GM18511 (cell line): ENCODE results near the gene GPRASP1.
"Not testable (repeated sequence)": the region's sequence is repeated elsewhere in the genome, so short reads cannot be mapped to it uniquely, and the experiment has no call there.

Experiments used
- ATAC-seq: cut with Tn5 transposase; IDR thresholded peaks from one replicate; pipeline ENCODE4 v1.9.1; 2021; ENCODE audit warnings: mild to moderate bottlenecking, moderate library complexity; ENCODE audit not compliant: unreplicated experiment

Gene GPRASP1, protein sequence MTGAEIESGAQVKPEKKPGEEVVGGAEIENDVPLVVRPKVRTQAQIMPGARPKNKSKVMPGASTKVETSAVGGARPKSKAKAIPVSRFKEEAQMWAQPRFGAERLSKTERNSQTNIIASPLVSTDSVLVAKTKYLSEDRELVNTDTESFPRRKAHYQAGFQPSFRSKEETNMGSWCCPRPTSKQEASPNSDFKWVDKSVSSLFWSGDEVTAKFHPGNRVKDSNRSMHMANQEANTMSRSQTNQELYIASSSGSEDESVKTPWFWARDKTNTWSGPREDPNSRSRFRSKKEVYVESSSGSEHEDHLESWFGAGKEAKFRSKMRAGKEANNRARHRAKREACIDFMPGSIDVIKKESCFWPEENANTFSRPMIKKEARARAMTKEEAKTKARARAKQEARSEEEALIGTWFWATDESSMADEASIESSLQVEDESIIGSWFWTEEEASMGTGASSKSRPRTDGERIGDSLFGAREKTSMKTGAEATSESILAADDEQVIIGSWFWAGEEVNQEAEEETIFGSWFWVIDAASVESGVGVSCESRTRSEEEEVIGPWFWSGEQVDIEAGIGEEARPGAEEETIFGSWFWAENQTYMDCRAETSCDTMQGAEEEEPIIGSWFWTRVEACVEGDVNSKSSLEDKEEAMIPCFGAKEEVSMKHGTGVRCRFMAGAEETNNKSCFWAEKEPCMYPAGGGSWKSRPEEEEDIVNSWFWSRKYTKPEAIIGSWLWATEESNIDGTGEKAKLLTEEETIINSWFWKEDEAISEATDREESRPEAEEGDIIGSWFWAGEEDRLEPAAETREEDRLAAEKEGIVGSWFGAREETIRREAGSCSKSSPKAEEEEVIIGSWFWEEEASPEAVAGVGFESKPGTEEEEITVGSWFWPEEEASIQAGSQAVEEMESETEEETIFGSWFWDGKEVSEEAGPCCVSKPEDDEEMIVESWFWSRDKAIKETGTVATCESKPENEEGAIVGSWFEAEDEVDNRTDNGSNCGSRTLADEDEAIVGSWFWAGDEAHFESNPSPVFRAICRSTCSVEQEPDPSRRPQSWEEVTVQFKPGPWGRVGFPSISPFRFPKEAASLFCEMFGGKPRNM (N-terminal part only)

GRCh38 chrX:102651242-102652011, at the start of gene GPRASP1:
Gene GPRASP1, plus strand, starts transcription at chrX:102651483. Its CDS starts 2,431 bp downstream, at chrX:102653914.
- peak; percentile 53 for ATAC-seq

- ATAC-seq = no peak
Measured at GRCh38 chrX:102604327-102604726, 47.0 kb upstream of the GPRASP1 start.

DNA sequence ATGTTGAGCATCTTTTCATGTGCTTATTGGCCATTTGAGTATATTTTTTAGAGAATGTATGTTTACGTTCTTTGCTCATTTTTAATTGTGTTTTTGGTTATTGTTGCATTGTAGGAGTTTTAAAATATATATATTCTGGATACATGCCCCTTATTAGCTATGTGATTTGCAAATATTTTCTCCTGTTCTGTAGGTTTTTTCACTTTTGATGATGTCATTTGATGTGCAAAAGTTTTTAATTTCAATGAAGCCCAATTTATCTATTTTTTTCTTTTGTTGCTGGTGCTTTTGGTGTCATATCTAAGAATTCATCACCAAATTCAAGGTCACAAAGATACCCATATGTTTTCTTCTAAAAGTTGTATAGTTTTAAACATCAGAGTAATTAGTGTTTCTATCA, 45.2 kb upstream of the GPRASP1 start:
- no peak for ATAC-seq

DNA sequence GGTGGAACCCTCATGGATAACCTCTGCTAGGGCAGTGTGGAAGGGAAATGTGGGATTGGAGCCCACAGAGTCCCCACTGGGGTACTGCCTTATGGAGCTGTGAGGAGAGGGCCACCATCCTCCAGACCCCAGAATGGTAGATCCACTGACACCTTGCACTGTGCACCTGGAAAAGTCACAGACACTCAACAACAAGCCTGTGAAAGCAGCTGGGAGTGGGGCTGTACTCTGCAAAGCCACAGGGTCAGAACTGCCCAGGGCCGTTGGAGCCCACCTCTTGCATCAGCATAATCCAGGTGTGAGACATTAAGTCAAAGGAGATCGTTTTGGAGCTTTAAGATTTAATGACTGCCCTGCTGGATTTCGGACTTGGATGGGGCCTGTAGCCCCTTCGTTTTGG, 40.4 kb upstream of the GPRASP1 start:
- no peak for ATAC-seq

DNA sequence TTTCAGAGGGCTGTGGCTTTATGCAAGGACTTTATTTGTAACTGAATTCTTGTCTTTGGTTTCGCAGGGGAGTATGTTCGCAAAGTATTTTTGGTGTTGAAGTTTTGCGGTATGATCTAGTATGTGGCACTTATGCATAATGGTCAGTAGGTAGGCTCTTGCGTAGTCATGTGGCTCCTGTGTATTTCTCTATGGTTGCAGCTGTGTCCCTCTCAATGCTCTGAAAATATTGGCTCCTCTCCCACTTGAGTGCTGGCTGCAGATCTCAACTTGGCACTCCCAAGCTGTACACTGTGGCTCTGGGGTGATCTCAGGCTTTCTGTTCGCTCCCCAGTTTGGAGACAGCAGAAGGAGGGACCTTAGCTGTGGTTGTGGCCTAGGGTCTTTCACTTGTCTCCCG, 27.2 kb upstream of the GPRASP1 start:
- ATAC-seq = no peak

GRCh38 chrX:102627640-102628039, 23.6 kb upstream of the GPRASP1 start:
- no peak for ATAC-seq

- no peak for ATAC-seq
Measured at GRCh38 chrX:102637561-102637960, 13.7 kb upstream of the GPRASP1 start.

- ATAC-seq = no peak
Measured at GRCh38 chrX:102650903-102651241, 411 bp upstream of the GPRASP1 start.

- ATAC-seq = peak; percentile 79
Measured at GRCh38 chrX:102652031-102652688, 877 bp downstream of the GPRASP1 start.

GRCh38 chrX:102654696-102655095, 3.4 kb downstream of the GPRASP1 start:
- ATAC-seq = no peak

GRCh38 chrX:102658556-102658955, 7.3 kb downstream of the GPRASP1 start:
- no peak for ATAC-seq

- no peak for ATAC-seq
Measured at GRCh38 chrX:102659790-102660757, 8.8 kb downstream of the GPRASP1 start.

DNA sequence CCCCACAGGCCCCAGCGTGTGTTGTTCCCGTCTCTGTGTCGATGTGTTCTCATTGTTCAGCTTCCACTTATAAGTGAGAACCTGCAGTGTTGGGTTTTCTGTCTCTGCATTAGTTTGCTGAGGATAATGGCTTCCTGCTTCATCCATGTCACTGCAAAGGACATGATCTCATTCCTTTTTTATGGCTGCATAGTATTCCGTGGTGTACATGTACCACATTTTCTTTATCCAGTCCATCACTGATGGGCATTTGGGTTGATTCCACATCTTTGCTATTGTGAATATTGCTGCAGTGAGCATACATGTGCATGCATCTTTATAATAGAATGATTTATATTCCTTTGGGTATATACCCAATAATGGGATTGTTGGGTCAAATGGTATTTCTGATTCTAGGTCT, 12.5 kb downstream of the GPRASP1 start:
- not testable (repeated sequence) for ATAC-seq

- ATAC-seq = not testable (repeated sequence)
Measured at GRCh38 chrX:102667034-102667433, 15.8 kb downstream of the GPRASP1 start.

DNA sequence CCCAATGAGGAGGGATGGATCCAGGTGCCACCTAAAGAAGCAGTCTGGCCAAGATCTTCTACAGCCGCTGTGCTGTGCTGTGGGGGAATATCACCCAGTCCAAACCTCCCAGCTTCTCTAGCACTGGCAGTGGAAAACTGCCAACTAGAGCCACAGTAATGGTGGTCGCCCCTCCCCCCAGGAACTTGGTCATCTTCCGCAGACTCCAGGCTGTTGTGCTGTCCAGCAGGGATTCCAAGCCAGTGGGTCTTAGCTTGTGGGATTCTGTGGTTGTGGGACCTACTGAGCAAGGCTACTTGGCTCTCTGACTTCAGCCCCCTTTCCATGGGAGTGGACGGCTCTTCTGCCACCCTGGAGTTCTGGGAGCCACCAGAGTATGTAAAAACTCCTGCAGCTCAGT, 18.2 kb downstream of the GPRASP1 start:
- no peak for ATAC-seq

DNA sequence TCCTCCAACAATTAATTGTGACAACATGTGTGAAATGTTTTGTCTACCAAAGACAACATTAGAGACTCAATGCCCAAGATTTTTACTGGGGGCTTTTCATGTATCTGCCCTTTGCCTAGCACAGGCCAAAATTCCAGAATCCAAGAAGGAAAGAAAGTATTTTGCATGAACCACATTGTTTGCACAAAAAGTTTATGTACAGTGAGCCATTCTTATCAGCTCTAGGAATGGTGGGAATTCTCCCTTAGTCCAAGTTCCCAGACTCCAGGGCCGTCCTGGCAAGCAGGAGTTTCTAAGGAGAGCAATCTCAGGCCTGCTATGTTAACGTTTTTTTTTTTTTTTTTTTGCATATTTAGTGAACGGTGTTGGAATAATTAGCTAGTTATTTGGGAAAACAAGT, 21.6 kb downstream of the GPRASP1 start:
- no peak for ATAC-seq

GRCh38 chrX:102677479-102677878, 26.2 kb downstream of the GPRASP1 start:
- ATAC-seq = not testable (repeated sequence)

DNA sequence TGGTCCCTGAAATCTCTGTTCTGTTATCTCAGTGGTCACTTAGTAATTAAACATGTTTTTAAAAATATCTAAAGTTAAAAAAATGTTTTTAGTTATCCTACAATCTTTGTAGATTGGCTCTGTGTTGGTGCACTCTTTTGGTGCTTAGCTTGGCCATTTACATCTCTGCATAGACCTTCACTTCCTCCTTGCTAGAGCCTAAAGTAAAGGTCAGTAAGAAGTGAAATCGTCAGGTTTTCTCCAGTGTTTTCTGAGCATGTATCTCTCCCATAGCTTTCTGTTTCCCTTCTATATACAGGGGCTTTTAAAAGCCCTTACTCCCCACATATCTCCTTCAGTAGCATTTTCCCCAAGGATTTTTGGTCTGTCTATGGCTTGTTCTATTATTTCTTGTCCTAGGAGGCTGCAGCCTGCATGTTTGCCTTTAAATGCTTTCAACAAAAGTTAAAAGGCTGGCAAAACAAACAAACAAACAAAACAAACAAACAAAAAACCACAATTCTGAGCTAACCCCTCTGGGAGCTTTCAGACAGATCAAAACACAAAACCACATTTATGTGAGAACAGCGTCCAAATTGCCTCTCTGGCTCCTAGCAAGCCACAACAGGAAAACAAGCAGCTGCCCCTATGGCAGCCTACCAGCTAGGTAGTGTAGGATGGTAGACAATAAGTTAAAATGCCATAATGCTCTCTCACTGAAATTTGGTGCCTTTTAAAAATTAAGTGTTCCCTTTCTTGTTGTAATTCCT, 33.7 kb downstream of the GPRASP1 start:
- no peak for ATAC-seq
